ENCODE data around the gene LOXHD1.

Gene LOXHD1

DNA sequence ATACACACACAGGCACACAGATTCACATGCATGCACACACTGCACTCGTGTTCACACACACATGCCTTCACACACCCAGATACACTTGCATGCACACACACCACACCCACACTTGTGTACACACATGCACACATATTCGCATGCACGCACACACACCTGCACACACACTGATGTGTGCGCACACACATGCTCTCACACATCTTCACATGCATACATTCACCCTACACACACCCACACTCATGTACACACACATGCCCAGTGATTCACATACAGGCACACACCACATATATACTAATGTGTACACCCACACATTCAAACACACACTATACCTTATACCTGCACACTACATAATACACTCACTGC is 181.6 kb downstream of the LOXHD1 start:
- no peak for DNase-seq (ENCODE audit: low read depth)

GRCh38 chr18:46474487-46475389 is 182.3 kb downstream of the LOXHD1 start:
- no peak for DNase-seq (ENCODE audit: low read depth)

DNA sequence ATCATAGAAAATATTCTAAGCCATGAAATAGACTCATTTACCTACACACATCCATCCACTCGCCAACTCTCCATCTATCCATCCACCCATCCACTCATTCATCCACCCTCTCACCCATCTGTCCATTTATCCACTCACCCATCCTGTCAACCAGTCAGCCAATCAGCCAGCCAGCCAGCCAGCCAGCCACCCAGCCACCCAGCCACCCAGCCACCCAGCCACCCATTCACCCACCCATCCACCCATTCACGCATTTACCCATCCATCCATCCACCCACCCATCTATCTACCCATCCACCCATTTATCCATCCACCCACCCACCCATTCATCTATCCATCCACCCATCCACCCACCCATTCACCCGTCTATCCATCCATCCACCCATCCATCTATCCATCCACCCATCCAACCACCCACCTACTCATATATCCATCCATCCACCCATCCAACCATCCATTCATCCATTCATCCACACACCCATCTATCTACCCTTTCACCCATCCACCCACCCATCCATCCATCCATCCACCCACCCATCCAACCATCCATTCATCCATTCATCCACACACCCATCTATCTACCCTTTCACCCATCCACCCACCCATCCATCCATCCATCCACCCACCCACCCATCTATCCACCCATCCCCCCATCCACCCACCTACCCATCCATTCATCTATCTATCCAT is 185.1 kb downstream of the LOXHD1 start:
- no peak for DNase-seq (ENCODE audit: low read depth)

DNA sequence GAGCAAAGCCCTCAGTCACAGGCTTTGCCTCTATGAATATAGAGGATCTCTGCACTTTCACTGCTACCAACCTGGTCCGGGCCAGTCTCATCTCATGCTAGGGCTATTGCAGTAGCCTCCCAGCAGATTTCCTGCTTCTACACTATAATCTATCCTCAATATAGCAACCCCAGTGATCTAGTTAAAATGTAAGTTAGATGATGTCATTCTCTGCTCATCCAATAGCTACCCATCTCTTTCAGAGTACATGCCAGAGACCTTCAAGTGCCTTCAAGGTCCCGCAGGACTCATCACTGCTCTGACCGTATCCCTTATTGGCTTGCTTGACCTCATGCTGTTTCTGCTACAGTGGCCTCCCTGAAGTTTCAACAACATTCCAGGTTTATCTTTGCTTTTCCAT is 186.3 kb downstream of the LOXHD1 start:
- no peak for DNase-seq (ENCODE audit: low read depth)

GRCh38 chr18:46469186-46469915 is 187.7 kb downstream of the LOXHD1 start:
- no peak for DNase-seq (ENCODE audit: low read depth)

DNA sequence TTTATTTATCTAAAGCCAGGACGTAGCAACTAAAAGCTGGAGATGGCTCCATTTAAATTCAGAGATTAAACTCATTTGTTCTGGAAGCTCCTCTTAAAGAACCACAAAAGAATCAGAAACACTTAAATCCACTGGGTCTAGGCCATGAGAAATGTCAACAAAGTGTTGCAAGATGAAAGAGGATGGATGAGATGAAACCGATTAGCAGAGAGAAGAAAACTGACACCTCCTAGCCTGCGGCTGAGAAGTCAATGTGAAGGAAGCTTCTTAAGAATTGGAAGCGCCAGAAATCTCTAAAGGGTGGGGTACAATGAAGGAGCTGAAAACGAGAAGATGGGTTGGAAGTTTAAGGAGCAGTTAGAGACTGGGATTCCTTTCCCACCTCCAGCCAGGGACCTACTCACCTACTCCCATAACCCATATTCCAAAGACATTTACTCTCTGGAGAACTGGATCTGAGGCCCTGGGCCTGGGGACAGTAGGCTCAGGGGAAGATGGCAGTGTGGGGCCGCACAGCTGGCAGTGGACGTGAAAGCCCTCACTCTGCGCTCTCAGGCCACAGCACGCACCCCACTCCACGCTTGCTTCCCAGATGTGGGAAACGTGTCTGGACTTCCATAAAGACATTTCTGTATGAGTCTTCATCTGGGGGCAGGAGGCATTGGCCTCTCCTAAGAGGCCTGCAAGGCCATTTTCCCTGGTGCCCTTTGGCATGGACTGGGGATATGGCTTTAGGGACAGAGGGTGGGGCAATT is 188.4 kb downstream of the LOXHD1 start:
- DNase-seq (ENCODE audit: low read depth) = no peak

DNA sequence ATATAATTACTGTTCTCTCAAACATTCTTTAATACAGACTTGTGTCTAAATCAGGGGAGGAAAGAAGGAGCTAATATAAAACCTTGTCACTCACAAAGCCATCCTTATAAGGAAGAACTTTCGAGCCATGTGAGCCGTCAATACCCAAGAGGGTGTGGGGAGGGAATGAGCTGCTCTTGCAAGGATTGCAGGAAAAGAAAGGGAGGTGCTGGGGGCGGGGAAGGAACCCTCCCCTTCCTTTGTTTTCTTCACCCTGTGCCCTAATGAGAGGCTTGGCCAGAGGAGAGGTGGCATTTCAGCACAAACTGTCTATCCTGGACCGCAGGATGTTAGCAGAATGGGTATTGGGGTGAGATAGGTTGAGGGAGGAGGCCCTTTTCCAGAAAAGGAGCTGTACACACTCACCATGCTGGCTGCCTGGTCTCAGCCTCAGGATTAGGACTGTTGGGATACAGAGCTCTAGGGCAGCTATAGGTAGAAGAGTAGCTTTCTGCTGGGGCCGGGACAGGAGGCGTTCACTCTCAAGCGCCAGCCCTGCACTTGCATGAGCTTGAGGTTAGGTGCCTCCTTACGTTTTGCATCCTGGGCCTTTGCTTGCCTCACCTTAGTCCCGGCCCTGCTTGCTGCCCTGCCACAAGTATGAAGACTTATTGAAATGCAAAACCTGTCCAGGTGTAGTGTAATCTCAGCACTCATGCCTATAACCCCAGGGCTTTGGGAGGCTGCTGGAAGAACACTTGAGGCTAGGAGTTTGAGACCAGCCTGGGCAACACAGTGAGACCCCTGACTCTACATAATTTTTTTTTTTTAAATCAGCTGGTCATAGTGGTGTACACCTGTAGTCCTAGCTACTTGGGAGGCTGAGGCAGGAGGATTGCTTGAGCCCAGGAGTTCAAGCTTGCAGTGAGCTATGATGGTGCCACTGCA is 190.5 kb downstream of the LOXHD1 start:
- DNase-seq (ENCODE audit: low read depth) = no peak

DNA sequence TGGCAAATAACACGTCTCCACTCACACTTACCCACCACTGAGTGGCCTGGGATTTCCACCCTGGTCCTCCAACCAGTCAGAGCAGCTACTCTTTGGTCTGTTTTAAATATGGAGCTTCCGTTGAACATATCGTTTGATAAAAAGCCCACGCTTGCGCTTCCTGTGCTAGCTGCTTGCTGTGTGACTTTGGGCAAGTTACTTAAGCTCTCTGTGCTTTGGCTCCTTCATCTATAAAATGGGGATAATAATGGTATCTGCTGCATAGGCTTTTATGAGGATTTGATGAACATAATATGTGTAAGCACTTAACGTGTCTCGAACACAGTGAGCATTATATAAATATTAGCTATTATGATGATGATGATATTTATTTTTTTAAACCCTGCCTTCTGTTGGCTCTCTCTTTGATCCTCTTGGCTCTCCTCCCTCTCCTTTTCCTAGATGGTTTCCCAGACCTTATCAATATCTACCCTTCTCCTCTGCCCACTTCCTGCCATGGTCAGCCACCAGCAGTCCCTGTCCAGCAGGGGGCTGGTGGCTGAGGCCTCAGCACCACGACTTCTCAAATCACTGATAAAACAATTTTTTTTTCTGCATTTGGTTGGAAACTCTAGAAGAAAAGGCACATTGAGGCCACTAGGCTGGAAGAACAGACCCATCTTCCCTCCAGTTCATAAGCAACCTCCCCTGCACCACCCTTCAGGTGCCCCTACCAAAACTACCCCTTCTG is 191.9 kb downstream of the LOXHD1 start:
- no peak for DNase-seq (ENCODE audit: low read depth)

- no peak for DNase-seq (ENCODE audit: low read depth)
Measured at GRCh38 chr18:46462523-46462922, 194.5 kb downstream of the LOXHD1 start.

DNA sequence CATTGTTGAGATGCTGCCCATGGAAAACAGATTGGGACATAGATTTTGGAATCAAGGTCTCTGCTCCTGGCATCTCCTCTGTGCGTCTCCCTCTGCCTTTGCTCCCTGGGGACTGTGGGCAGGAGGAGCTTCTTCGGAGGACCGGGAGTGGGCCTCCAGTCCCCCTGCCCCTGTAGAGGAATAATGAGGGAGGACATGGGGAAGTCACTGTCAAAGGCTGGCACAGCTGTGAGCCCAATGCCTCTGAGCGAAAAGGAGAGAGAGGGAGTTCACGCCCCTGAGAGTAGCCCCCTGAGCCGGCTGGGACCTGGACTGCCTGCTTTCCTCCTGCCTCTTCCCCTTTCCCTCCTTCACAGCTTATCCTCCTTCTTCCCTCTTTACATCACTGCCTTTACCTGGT is 195.0 kb downstream of the LOXHD1 start:
- DNase-seq (ENCODE audit: low read depth) = no peak

- no peak for DNase-seq (ENCODE audit: low read depth)
Measured at GRCh38 chr18:46460754-46461153, 196.3 kb downstream of the LOXHD1 start.

DNA sequence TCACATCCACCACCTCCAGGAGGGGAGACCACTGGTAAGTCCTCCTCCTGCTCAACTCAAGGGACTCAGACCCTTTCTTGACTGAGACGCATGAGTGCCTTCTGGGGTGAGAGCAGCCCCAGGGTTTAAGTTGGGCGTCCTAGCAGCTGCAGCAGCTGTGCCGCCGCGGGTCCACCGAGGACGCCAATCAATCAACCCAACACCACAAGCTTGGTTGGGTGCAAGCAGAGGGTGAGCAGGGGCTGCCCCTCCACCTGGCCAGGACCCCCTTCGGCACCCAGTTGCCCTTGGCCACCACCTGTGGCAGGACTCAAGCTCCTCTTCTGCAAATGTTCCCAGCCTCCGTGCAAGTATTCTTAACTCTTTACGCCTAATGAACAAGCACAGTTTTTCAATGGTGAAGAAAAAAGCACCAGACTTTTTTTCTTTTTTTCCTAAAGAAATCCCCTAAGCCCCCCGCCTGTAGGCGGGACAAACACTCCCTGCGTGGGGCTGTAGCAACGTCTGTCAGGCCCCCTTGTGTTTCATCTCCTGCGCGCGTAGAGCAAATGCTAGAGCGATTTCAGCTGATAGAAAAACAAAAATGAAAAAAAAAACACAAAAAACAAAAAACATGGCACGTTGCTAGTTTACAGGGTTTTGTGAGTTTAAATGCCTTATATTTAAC is 197.1 kb downstream of the LOXHD1 start:
- no peak for DNase-seq (ENCODE audit: low read depth)

GRCh38 chr18:46458472-46458871 is 198.5 kb downstream of the LOXHD1 start:
- no peak for DNase-seq (ENCODE audit: low read depth)

DNA sequence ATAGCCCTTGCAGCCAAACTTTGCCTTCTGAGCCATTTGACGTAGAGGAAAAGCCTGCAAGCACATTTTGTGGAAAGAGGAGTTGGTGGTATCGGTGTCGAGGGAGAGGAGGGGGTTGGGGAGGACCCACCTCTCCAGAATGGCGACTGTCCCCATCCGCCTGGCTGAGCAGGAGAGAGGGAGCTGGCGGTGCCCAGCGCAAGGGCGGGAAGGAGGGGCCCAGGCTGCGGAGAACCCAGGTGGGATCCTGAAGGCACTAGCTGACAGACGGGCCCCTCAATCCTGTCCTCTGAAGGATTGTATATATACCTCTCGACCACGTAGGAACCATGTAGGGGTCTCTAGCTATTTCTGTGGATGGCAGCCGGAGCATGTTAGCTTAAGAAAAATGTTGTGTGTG is 200.3 kb downstream of the LOXHD1 start:
- DNase-seq (ENCODE audit: low read depth) = no peak

DNA sequence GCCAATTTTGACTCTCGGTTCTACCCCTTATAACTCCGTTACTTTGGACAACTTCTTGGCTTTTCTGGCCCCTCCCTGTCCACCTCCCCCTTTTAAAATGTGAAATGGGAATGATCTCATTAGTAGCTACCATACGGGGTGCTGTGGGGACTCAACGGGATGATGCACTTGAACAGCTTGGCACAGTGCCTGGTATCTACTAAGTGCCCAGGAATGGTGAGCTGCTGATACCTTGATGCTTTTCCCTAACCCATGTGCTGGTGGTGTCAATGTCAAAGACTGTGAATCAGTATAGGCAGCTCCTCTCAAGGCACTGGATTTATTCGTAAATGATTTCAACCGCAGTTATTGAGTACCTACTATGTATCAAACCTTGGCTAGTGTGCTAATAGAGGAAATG is 204.2 kb downstream of the LOXHD1 start:
- DNase-seq (ENCODE audit: low read depth) = no peak

GRCh38 chr18:46449499-46449898 is 207.5 kb downstream of the LOXHD1 start:
- DNase-seq (ENCODE audit: low read depth) = no peak

GRCh38 chr18:46449033-46449432 is 208.0 kb downstream of the LOXHD1 start:
- no peak for DNase-seq (ENCODE audit: low read depth)

GRCh38 chr18:46448347-46448746 is 208.7 kb downstream of the LOXHD1 start:
- no peak for DNase-seq (ENCODE audit: low read depth)

- no peak for DNase-seq (ENCODE audit: low read depth)
Measured at GRCh38 chr18:46447792-46448191, 209.2 kb downstream of the LOXHD1 start.

GRCh38 chr18:46447323-46447722 is 209.7 kb downstream of the LOXHD1 start:
- DNase-seq (ENCODE audit: low read depth) = no peak

Data from stimulated activated CD8-positive, alpha-beta memory T cell treated with anti-CD3 and anti-CD28 coated beads, Interleukin-12 subunit alpha, Interleukin-12 subunit beta, amount 100 ng/mL, for 1 hour (primary cell).